Body of pancreas (tissue), 4 donors: Measurements from ENCODE around the gene CSNK2A2.

Experiments used
- POLR2A ChIP-seq, 3 donors: fragments of 450-650 bp; IDR thresholded peaks; one replicate each; pipeline ENCODE4 v1.6.1; 2016; ENCODE audit warnings: antibody characterized with exemption in 3 of 3, mild to moderate bottlenecking in 2 of 3
- TF ChIP-seq, protein P1 (sequence below), 7 experiments: fragments of 450-650 bp in 4 of 7; fragments of 200-600 bp in 3 of 7; sonication (generic) in 3 of 7; IDR thresholded peaks; one replicate each; pipeline ENCODE4 v1.5.1; 2016 to 2019; ENCODE audit warnings: antibody characterized with exemption in 7 of 7

DNA sequence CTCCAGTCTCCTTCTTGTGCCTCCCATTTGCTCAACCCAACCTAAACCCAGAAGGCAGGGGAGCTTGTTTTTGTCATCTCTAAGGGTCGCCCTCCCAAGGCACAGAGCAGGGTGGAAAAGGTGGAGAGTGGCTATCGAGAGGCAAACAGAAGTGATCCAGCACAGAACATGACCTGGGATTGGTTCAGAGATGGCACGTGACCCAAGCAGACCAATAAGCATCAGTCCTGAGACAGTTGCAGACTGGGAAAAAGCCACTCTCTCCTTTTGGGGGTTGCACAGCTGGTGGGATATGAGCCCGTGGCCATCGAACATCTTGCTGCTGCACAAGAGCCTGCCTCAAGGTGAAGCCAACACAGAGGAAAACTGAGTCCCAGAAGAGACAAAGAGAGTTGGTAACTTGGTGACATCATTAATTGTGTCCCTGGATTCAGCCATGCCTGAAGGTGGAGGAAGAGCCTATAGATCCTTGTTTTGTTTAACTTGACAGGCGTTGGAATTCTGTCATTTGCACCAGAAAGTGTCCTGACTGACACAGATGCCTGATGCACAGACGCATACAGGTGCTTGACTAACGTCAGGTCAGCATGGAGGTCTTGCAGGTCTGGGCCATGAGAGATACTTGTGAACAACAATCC is 28.2 kb upstream of the CSNK2A2 start:
- TF ChIP-seq, protein P1, sequence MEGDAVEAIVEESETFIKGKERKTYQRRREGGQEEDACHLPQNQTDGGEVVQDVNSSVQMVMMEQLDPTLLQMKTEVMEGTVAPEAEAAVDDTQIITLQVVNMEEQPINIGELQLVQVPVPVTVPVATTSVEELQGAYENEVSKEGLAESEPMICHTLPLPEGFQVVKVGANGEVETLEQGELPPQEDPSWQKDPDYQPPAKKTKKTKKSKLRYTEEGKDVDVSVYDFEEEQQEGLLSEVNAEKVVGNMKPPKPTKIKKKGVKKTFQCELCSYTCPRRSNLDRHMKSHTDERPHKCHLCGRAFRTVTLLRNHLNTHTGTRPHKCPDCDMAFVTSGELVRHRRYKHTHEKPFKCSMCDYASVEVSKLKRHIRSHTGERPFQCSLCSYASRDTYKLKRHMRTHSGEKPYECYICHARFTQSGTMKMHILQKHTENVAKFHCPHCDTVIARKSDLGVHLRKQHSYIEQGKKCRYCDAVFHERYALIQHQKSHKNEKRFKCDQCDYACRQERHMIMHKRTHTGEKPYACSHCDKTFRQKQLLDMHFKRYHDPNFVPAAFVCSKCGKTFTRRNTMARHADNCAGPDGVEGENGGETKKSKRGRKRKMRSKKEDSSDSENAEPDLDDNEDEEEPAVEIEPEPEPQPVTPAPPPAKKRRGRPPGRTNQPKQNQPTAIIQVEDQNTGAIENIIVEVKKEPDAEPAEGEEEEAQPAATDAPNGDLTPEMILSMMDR (IDR thresholded peaks at IDR 0.05), result no peak
- no peak for TF ChIP-seq POLR2A (IDR thresholded peaks at IDR 0.05)
